IMR-90 (cell line): Measurements from ENCODE around the gene IFIH1. TPM values are rescaled to one million over a fixed set of nuclear protein-coding genes. Genes with fewer than 3 reads are reported as not detected.

Source experiments
- ATAC-seq: fragments of 200-7000 bp; cut with Tn5 transposase; 2 replicates; pipeline ENCODE4 v1.9.1; 2020; ENCODE audit warnings: low read depth, mild to moderate bottlenecking, moderate library complexity
- BruUV-seq: library from RNA; stranded (reverse); fragments of 400-500 nt; replicated peaks from 2 replicates; lab custom pipeline; 2021; lab: Mats Ljungman, UMichigan
- CTCF ChIA-PET: fragments of 300-600 bp; formaldehyde crosslinking; extraction: SDS; loops from one replicate; lab custom pipeline; 2021; ENCODE audit warnings: antibody characterized with exemption; lab: Yijun Ruan, JAX
- POLR2A ChIA-PET: fragments of 300-600 bp; sonication (Branson Sonifier 250); formaldehyde crosslinking; loops from one replicate; lab custom pipeline; 2022; ENCODE audit warnings: antibody characterized with exemption; ENCODE audit not compliant: unreplicated experiment; lab: Charles Lee
- DNase-seq: peaks from one replicate; pipeline ENCODE4 v3.0.0; 2013
- H2AFZ ChIP-seq: replicated peaks from 2 replicates; pipeline ENCODE3; 2013; ENCODE audit warnings: low read length, mild to moderate bottlenecking; ENCODE audit not compliant: poor library complexity
- H2AK5ac ChIP-seq: 2 replicates; pipeline ENCODE4 v1.6.1; 2013; ENCODE audit warnings: low read depth, low read length, inconsistent platforms
- H2AK9ac ChIP-seq: replicated peaks from 2 replicates; pipeline ENCODE3; 2013; ENCODE audit warnings: mild to moderate bottlenecking, low read depth, low read length, moderate library complexity; ENCODE audit not compliant: poor library complexity
- H2BK120ac ChIP-seq: 2 replicates; pipeline ENCODE4 v1.6.1; 2013; ENCODE audit warnings: low read depth, low read length, inconsistent platforms
- H2BK15ac ChIP-seq: 3 replicates; pipeline ENCODE4 v1.6.1; 2013; ENCODE audit warnings: low read depth, low read length, inconsistent platforms
- H2BK20ac ChIP-seq: 2 replicates; pipeline ENCODE4 v1.6.1; 2013; ENCODE audit warnings: low read depth, mild to moderate bottlenecking, inconsistent platforms, low read length, moderate library complexity
- H2BK5ac ChIP-seq: 2 replicates; pipeline ENCODE4 v1.6.1; 2013; ENCODE audit warnings: mild to moderate bottlenecking, low read depth, low read length, inconsistent platforms; ENCODE audit not compliant: poor library complexity, severe bottlenecking
- H3K14ac ChIP-seq: replicated peaks from 2 replicates; pipeline ENCODE4 v1.6.1; 2013; ENCODE audit warnings: low read depth, low read length, inconsistent platforms
- H3K18ac ChIP-seq: 2 replicates; pipeline ENCODE4 v1.6.1; 2013; ENCODE audit warnings: low read depth, low read length, control low read depth
- H3K23ac ChIP-seq: 2 replicates; pipeline ENCODE4 v1.6.1; 2013; ENCODE audit warnings: low read depth, low read length, inconsistent platforms
- H3K27ac ChIP-seq: 2 replicates; pipeline ENCODE4 v1.5.1; 2013; ENCODE audit warnings: mild to moderate bottlenecking, control low read depth, low read length; ENCODE audit not compliant: insufficient read depth
- H3K27me3 ChIP-seq: 2 replicates; pipeline ENCODE4 v1.6.1; 2013; ENCODE audit warnings: low read length; ENCODE audit not compliant: control insufficient read depth, insufficient read depth
- H3K36me3 ChIP-seq: 2 replicates; pipeline ENCODE4 v1.6.1; 2013; ENCODE audit warnings: low read length, mixed read lengths; ENCODE audit not compliant: control insufficient read depth, insufficient read depth
- H3K4ac ChIP-seq: 2 replicates; pipeline ENCODE4 v1.6.1; 2013; ENCODE audit warnings: low read depth, low read length, inconsistent platforms
- H3K4me1 ChIP-seq: 2 replicates; pipeline ENCODE4 v1.6.1; 2013; ENCODE audit warnings: low read length, mixed read lengths; ENCODE audit not compliant: control insufficient read depth, insufficient read depth
- H3K4me2 ChIP-seq: 2 replicates; pipeline ENCODE4 v1.6.1; 2013; ENCODE audit warnings: low read depth, mild to moderate bottlenecking, control low read depth, low read length, moderate library complexity
- H3K4me3 ChIP-seq: 2 replicates; pipeline ENCODE4 v1.5.1; 2013; ENCODE audit warnings: low read depth, mild to moderate bottlenecking, control low read depth, low read length, moderate library complexity; ENCODE audit not compliant: insufficient read depth
- H3K56ac ChIP-seq: 2 replicates; pipeline ENCODE4 v1.6.1; 2013; ENCODE audit warnings: low read length, inconsistent platforms; ENCODE audit not compliant: insufficient read depth; ENCODE audit errors: extremely low read depth
- H3K79me1 ChIP-seq, 2 experiments: 2 replicates each; pipeline ENCODE4 v1.6.1; 2013; ENCODE audit warnings: low read length in 2 of 2, inconsistent platforms in 1 of 2, low read depth in 1 of 2
- H3K9ac ChIP-seq: 2 replicates; pipeline ENCODE4 v1.6.1; 2013; ENCODE audit warnings: low read depth, low read length, control low read depth
- H3K9me1 ChIP-seq: 2 replicates; pipeline ENCODE4 v1.6.1; 2013; ENCODE audit warnings: low read length, inconsistent platforms; ENCODE audit not compliant: insufficient read depth
- H3K9me3 ChIP-seq: 2 replicates; pipeline ENCODE4 v1.6.1; 2013; ENCODE audit warnings: low read length; ENCODE audit not compliant: control insufficient read depth, insufficient read depth
- H4K20me1 ChIP-seq: 2 replicates; pipeline ENCODE4 v1.6.1; 2013; ENCODE audit warnings: low read length, inconsistent platforms; ENCODE audit not compliant: insufficient read depth
- H4K5ac ChIP-seq: 2 replicates; pipeline ENCODE4 v1.6.1; 2013; ENCODE audit warnings: mild to moderate bottlenecking, low read depth, low read length, control low read depth
- H4K8ac ChIP-seq, 2 experiments: 2 replicates each; pipeline ENCODE4 v1.6.1; 2013; ENCODE audit warnings: low read depth in 2 of 2, low read length in 2 of 2, control low read depth in 1 of 2, inconsistent platforms in 1 of 2
- H4K91ac ChIP-seq: 2 replicates; pipeline ENCODE4 v1.6.1; 2013; ENCODE audit warnings: low read depth, low read length, inconsistent platforms; ENCODE audit not compliant: insufficient read depth
- CEBPB ChIP-seq: IDR thresholded peaks from 2 replicates; pipeline ENCODE4 v1.6.1; 2012; ENCODE audit warnings: low read depth, low read length, improper control_type of control experiment
- MAFK ChIP-seq: IDR thresholded peaks from 2 replicates; pipeline ENCODE4 v1.6.1; 2012; ENCODE audit warnings: low read depth, low read length, improper control_type of control experiment
- RCOR1 ChIP-seq: IDR thresholded peaks from 2 replicates; pipeline ENCODE4 v1.6.1; 2012; ENCODE audit warnings: mild to moderate bottlenecking, low read length, improper control_type of control experiment; ENCODE audit not compliant: insufficient replicate concordance
- RFX5 ChIP-seq: IDR thresholded peaks from 2 replicates; pipeline ENCODE4 v1.8.0; 2012; ENCODE audit warnings: low read depth, mild to moderate bottlenecking, low read length, moderate library complexity
- dilution Hi-C: fragments of 300-500 bp; cut with HindIII; formaldehyde crosslinking; loops from one replicate; pipeline ENCODE4 v1.14.3; 2018; ENCODE audit warnings: low sequenced_read_pairs; ENCODE audit not compliant: unreplicated experiment
- in situ Hi-C: fragments of 300-500 bp; cut with MboI; formaldehyde crosslinking; loops from 3 replicates; pipeline ENCODE4 v1.14.3; 2019; ENCODE audit warnings: low sequenced_read_pairs, inconsistent platforms, mixed read lengths
- intact Hi-C: fragments of 100-400 bp; cut with micrococcal nuclease; formaldehyde crosslinking; loops from 2 replicates; pipeline ENCODE4 v1.10.0; 2022
- polyA plus RNA-seq, 3 experiments: library from polyadenylated mRNA; depleted of rRNA; stranded (reverse); fragments of >200 nt; gene quantifications; 2 replicates each; pipeline ENCODE4 v1.2.3, GENCODE V29; 2012; ENCODE audit warnings: low replicate concordance in 1 of 3
- total RNA-seq: library from RNA; depleted of rRNA; stranded (reverse); fragments of >200 nt; gene quantifications from 2 replicates; pipeline ENCODE4 v1.2.3, GENCODE V29; 2012
- TF ChIP-seq, protein P1 (sequence below): fragments of 150-350 bp; IDR thresholded peaks from 2 replicates; pipeline ENCODE4 v1.6.1; 2016; ENCODE audit warnings: low read depth, mild to moderate bottlenecking, low read length, moderate library complexity, borderline replicate concordance

The IFIH1 gene
- total and polyA plus RNA-seq, 2 of the 4 experiments (the other 2 are of a cell fraction) = 1.3 to 1.4 TPM

DNA sequence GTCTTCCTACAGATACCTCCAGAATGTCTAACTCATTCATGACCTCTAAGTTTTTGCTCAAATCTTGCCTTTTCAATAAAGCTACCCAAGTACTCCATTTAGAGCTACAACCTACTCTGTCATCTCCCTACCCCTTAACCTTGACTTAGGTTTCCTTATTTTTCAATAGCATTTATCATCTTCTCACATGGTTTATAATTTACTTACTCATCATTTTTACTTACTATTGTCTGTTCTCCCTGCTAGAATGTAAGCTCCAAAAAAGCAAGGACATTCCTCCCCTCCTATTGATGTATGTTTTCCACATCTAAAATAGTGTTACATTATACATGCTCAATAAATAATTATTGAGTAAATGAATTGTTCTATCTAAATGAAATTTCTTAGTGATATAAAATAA lies 22.3 kb upstream of the IFIH1 start:
- TF ChIP-seq MAFK (peak; percentile 58), RCOR1 (no peak), RFX5 (no peak), CEBPB (no peak)
- TF ChIP-seq, protein P1, sequence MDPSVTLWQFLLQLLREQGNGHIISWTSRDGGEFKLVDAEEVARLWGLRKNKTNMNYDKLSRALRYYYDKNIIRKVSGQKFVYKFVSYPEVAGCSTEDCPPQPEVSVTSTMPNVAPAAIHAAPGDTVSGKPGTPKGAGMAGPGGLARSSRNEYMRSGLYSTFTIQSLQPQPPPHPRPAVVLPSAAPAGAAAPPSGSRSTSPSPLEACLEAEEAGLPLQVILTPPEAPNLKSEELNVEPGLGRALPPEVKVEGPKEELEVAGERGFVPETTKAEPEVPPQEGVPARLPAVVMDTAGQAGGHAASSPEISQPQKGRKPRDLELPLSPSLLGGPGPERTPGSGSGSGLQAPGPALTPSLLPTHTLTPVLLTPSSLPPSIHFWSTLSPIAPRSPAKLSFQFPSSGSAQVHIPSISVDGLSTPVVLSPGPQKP = no peak
- ChIA-PET CTCF (no interaction called here), POLR2A (no interaction called here)
- no peak overlapping the region for H2BK120ac ChIP-seq
- in situ Hi-C loops (no loop called here), intact Hi-C loops (no loop called here), dilution Hi-C loops (no loop called here)
- H3K23ac ChIP-seq = no peak overlapping the region
- H3K56ac ChIP-seq = no peak overlapping the region
- no peak overlapping the region for H3K14ac ChIP-seq
- no peak overlapping the region for H3K4me2 ChIP-seq
- H4K91ac ChIP-seq = no peak overlapping the region
- no peak overlapping the region for H2BK5ac ChIP-seq
- ATAC-seq = no peak
- H3K4me1 ChIP-seq = no peaks in the 10 kb centered on the region
- H4K8ac ChIP-seq = no peak overlapping the region
- no TSS peak for BruUV-seq
- H3K36me3 ChIP-seq = no peaks in the 10 kb centered on the region
- no peak overlapping the region for H3K4me3 ChIP-seq
- no peak overlapping the region for H2BK20ac ChIP-seq
- no peak overlapping the region for H3K9ac ChIP-seq
- no peak overlapping the region for H2AFZ ChIP-seq
- H2AK5ac ChIP-seq = no peak overlapping the region
- H3K27ac ChIP-seq = no peak overlapping the region
- no peak overlapping the region for H2AK9ac ChIP-seq
- no peak overlapping the region for H3K18ac ChIP-seq
- H3K27me3 ChIP-seq = 0 out of 2 replicates have a peak, but pooled peaks cover 2% of the 10 kb centered on the region
- no peaks in the 10 kb centered on the region for H4K20me1 ChIP-seq
- H4K5ac ChIP-seq = no peak overlapping the region
- no peak overlapping the region for H3K4ac ChIP-seq
- DNase-seq = no peak
- H3K79me1 ChIP-seq = no peaks in the 10 kb centered on the region
- H3K9me3 ChIP-seq = no peaks in the 10 kb centered on the region
- no peak overlapping the region for H2BK15ac ChIP-seq
- no peaks in the 10 kb centered on the region for H3K9me1 ChIP-seq
